T47D (cell line): ENCODE measurements around the gene SPRING1.

ENCODE experiments used
- DNase-seq, 2 experiments: peaks; one replicate each; pipeline versions ENCODE4 v3.0.0 to v3.0.0-alpha.2; 2011 to 2012; ENCODE audit warnings: low read depth in 1 of 2, low spot score in 1 of 2
- JUND ChIP-seq: IDR thresholded peaks from 2 replicates; pipeline ENCODE4 v1.6.1; 2012; ENCODE audit warnings: low read depth
- in situ Hi-C: cut with HindIII; loops from 2 replicates; pipeline ENCODE4 v1.10.0; 2016; ENCODE audit warnings: low sequenced_read_pairs, low pct_unique_long_range_greater_than_20kb

SPRING1 gene

DNA sequence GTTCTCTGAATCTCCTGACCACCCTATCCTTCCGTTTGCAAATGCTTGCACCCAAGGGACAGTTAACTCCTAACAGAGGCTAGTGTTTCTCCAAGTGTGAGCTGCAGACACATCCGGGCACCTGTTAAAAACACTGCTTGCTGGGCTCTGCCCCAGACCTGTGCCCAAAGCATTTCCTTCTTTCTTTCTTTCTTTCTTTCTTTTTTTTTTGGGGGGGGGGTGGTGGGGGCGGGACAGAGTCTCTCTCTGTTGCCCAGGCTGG lies 42.5 kb downstream of the SPRING1 start:
- in situ Hi-C loops: no loop called here
- DNase-seq: no peak
- TF ChIP-seq JUND: no peak

DNA sequence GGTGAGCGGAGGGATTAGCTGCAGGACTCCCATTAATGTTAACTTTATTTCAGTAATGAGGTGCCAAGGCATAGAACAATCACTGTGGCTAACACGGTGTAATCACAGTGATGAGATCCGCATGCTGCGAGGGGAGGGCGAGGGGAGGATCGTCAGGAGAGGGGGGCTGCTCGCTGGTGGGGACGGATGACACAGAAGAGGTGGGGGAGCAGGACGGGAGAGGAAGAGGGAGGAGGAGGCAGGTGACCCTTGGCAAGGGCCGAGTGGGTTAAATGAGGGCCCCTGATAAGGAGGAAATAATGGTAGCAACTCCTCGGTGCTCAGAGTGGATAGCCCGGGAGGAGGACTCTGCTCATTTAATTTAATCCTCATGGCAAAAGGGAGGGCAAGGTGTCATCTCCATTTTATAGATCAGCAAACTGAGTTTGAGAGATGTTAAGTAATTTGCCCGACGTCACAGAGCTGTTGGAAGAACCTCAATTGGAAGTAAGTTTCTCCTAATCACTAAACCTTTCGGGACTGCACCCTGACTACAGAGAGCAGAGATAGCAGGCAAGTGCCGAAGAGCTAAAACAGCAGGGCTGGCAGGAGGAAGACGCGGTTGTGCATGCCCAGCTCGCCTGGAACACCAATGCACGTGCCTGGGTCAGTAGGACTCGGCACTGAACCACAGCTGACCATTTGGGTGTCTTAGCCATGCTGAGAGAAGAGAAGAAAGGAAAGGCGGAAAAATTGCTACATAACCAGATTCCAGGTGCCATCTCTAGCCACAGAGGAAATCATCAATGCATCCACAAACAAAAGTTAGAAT lies 43.0 kb downstream of the SPRING1 start:
- no peak for DNase-seq
- TF ChIP-seq JUND: no peak
- in situ Hi-C loops: no loop called here

DNA sequence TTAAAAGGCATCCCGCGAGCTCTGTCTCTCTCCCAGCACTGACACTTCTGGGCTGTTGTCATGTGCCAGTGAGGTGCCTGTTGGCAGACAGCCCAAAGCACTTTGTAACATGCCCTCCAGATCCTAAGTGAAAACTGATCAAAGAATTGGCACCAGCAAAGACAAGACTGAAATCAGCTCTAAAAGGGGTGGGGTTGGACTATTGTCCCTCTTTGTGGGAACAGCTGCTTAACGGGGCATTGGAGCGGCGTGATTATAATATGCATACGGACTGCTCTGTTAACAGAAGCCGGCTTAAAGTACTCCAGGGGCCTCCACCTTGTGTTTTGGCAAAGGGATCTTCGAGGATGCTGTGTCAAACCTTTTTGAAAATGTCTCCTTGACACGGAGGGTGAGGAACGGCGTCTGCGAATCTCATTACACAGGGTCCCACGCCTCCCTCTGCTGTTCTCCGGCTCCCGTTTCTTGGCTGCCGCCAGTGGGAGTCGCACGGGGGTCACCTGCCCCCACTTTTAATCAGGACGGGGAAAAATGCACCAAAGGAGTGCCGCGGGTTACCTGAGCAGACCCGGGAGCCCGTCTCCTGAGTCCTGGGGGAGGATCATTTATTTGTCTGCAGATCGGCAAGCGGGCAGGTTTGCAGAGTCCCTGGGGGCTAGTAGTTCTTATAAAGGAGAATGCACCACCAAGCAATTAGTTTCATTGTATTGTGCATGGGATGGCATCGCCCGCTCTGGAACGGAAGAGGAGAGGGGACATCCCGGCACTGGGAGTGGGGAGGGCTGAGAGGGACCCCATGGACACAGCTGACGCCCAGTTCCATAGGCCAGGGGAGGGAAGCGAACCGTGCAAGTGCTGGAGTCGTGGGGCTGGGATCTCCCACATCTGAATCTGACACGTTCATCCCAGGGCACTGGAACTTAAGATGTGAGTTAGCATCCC lies 44.3 kb downstream of the SPRING1 start:
- no peak for DNase-seq
- in situ Hi-C loops: no loop called here
- TF ChIP-seq JUND: no peak

GRCh38 chr12:116692605-116693004 lies 45.3 kb downstream of the SPRING1 start:
- in situ Hi-C loops: no loop called here
- no peak for TF ChIP-seq JUND
- no peak for DNase-seq

DNA sequence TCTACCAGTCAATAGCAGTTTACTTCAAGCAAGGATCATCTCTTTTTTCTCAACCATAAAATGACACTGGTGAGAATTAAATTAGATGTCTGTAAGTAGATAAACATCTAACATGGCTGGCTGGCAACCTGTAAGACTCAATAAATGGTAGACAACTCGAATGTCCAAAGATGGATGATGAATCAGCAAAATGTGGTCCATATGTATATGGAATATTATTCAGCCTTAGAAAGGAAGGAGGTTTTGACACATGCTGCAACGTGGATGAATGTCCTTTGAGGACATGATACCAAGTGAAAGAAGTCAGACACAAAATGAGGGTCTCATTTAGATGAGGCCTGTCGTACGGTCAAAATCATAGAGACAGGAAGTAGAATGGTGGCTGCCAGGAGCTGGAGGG lies 46.2 kb downstream of the SPRING1 start:
- in situ Hi-C loops: no loop called here
- no peak for DNase-seq
- no peak for TF ChIP-seq JUND

DNA sequence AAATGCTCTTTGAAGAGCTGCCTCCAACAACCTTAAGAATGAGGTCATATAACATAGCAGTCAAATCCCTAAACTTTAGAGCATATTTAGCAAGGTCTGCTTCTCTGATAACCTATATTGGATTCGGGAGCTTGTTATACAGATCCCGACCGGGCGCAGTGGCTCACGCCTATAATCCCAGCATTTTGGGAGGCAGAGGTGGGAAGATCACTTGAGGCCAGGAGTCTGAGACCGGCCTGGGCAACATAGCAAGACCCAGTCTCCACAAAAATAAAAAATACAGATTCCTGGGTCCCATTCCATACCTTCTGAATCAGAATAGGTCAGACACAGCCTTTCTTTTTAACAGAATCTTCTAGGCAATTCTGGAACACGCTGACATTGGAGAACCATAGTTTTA lies 46.7 kb downstream of the SPRING1 start:
- no peak for TF ChIP-seq JUND
- no peak for DNase-seq
- in situ Hi-C loops: no loop called here

DNA sequence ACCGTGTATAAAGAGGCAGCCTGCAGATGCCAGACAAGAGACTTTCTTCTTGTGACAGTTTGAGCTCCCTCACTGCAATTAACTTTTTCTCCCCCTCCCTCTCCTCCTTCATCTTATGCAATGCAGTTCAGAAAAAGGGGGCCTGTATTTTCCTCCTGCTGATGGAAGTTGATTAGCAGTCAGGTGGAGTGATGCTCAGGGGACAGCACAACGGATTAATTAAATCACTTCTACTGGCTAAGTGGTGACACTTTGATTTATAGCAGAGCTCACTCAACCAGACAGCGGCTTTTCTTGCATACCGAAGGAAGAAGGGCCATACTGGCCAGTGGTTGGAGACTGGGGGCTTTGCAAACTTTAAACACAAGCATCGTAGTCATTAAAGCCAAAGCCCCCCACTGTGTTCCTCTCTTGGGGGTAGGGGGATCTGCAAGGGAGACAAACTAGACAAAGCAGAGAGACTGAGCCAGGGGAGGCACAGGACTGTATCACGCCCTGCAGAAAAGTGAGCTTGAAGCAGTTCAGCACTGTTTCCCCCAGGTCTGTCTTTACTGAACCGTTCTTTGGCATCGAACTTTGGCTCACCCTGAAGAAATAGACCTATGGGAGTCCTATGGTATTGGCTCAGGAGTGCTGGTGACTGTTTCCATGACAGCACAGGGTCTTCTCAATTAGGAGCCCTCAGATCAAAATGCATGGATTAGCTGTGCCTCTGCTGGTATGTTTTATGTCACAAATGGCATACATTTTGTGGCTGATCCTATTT lies 47.7 kb downstream of the SPRING1 start:
- in situ Hi-C loops: no loop called here

DNA sequence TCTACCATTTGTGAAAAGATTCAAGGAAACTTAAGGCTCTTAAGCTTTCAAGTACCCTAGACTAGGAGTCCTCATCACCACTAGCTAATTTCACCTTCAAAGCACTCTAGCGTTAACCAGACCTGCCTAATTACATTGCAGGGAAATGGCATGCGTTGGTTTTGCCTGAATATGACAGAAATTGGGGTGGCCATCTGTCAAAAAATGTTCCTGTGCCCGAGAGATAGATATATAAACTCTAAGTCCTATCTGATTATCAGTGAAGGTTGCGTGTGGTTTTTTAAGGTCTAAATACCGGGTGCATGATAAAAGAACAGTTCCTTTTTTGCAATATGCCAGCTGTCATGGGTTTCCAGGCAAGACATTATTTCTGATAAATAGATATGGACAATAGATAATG lies 48.3 kb downstream of the SPRING1 start:
- no peak for TF ChIP-seq JUND
- no peak for DNase-seq
- in situ Hi-C loops: no loop called here

More for the DNA sequence above, 47.7 kb downstream of the SPRING1 start:
- no peak for DNase-seq
- TF ChIP-seq JUND: no peak
